KMS-11 (cell line): ENCODE data around the gene SDK1.

ENCODE experiments used
- H2AFZ ChIP-seq: fragments of 200-600 bp; sonication (generic); 2 replicates; pipeline ENCODE4 v1.6.1; 2016; ENCODE audit warnings: antibody characterized with exemption, mixed run types, low read depth
- H3K27ac ChIP-seq: fragments of 200-600 bp; sonication (generic); 2 replicates; pipeline ENCODE4 v1.6.1; 2016; ENCODE audit warnings: mild to moderate bottlenecking, mixed run types
- H3K27me3 ChIP-seq: fragments of 200-600 bp; sonication (generic); 2 replicates; pipeline ENCODE4 v1.6.1; 2017; ENCODE audit warnings: mild to moderate bottlenecking, low read depth, mixed run types, moderate library complexity; ENCODE audit not compliant: insufficient read depth
- H3K36me3 ChIP-seq: fragments of 200-600 bp; sonication (generic); 2 replicates; pipeline ENCODE4 v1.6.1; 2017; ENCODE audit warnings: mild to moderate bottlenecking, mixed run types; ENCODE audit not compliant: insufficient read depth
- H3K4me1 ChIP-seq: fragments of 200-600 bp; sonication (generic); 2 replicates; pipeline ENCODE4 v1.6.1; 2016; ENCODE audit warnings: mild to moderate bottlenecking, low read depth, mixed run types; ENCODE audit not compliant: poor library complexity, severe bottlenecking
- H3K4me2 ChIP-seq: fragments of 200-600 bp; sonication (generic); 2 replicates; pipeline ENCODE4 v1.7.0; 2016; ENCODE audit warnings: mild to moderate bottlenecking, mixed run types
- H3K4me3 ChIP-seq: fragments of 200-600 bp; sonication (generic); IDR thresholded peaks from 2 replicates; pipeline ENCODE4 v1.6.1; 2017; ENCODE audit warnings: low read depth, low read length, mixed read lengths; ENCODE audit not compliant: insufficient read depth
- H3K79me2 ChIP-seq: fragments of 200-600 bp; sonication (generic); 2 replicates; pipeline ENCODE4 v1.6.1; 2016; ENCODE audit warnings: low read depth, mixed run types; ENCODE audit not compliant: insufficient read depth
- H3K9ac ChIP-seq: fragments of 200-600 bp; sonication (generic); 2 replicates; pipeline ENCODE4 v1.6.1; 2016; ENCODE audit warnings: mild to moderate bottlenecking, mixed run types
- H4K20me1 ChIP-seq: fragments of 200-600 bp; sonication (generic); 2 replicates; pipeline ENCODE4 v1.6.1; 2016; ENCODE audit warnings: mild to moderate bottlenecking, mixed run types; ENCODE audit not compliant: insufficient read depth
- TF ChIP-seq, protein P1 (sequence below): fragments of 200-600 bp; sonication (generic); conservative IDR thresholded peaks from 2 replicates; pipeline ENCODE4 v1.6.1; 2017; ENCODE audit warnings: low read depth, mild to moderate bottlenecking, antibody characterized with exemption, low read length, moderate library complexity, mixed read lengths

Gene SDK1

DNA sequence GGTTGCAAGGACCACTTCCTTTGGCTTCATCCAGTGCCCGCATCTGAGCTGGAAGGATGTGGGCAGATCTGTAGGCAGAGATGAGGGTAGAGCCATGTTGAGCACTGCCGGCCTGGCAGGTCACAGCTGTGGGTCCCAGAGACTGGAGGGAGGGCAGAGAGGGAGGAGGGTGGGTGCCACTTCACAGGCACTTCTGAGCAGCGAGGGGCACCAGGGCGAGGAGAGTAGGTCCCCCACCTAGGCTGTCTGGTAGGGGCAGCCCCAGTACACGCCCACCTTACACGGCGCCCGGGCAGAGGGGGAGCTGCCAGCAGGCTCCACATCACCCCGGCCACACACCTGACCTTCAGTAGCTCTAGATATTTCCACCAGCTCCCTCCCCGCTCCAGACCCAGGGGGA is 908.1 kb downstream of the SDK1 start:
- Histone ChIP-seq H3K79me2 (no peaks in the 10 kb centered on the region), H3K4me1 (no peaks in the 10 kb centered on the region), H3K36me3 (no peaks in the 10 kb centered on the region), H4K20me1 (no peaks in the 10 kb centered on the region), H3K4me3 (no peak overlapping the region), H3K4me2 (no peak overlapping the region), H2AFZ (no peak overlapping the region), H3K27me3 (peaks cover 20% of the 10 kb centered on the region; the same call in 1 of the 2 replicates), H3K27ac (no peak overlapping the region), H3K9ac (no peak overlapping the region)
- TF ChIP-seq, protein P1, sequence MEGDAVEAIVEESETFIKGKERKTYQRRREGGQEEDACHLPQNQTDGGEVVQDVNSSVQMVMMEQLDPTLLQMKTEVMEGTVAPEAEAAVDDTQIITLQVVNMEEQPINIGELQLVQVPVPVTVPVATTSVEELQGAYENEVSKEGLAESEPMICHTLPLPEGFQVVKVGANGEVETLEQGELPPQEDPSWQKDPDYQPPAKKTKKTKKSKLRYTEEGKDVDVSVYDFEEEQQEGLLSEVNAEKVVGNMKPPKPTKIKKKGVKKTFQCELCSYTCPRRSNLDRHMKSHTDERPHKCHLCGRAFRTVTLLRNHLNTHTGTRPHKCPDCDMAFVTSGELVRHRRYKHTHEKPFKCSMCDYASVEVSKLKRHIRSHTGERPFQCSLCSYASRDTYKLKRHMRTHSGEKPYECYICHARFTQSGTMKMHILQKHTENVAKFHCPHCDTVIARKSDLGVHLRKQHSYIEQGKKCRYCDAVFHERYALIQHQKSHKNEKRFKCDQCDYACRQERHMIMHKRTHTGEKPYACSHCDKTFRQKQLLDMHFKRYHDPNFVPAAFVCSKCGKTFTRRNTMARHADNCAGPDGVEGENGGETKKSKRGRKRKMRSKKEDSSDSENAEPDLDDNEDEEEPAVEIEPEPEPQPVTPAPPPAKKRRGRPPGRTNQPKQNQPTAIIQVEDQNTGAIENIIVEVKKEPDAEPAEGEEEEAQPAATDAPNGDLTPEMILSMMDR, result no peak

DNA sequence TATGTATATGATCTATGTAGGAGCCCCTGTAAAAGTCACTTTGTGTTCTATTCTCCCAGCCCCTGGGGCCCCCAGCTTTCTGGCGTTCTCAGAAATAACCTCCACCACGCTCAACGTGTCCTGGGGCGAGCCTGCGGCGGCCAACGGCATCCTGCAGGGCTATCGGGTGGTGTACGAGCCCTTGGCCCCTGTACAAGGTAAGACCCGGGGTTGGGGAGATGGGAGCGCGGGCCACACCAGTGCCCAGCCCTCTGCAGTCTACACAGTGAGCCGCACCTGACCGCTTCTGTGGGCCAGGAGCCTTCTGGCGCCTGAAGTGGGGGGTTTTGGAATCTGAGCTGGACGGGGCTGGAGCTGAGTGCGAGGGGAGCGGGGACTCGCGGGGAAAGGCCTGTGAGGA is 908.9 kb downstream of the SDK1 start:
- H3K36me3 ChIP-seq, result no peaks in the 10 kb centered on the region
- peaks cover 22% of the 10 kb centered on the region; the same call in 1 of the 2 replicates for H3K27me3 ChIP-seq
- no peaks in the 10 kb centered on the region for H3K4me1 ChIP-seq
- no peak overlapping the region for H3K27ac ChIP-seq
- H3K4me2 ChIP-seq, result no peak overlapping the region
- H3K79me2 ChIP-seq, result no peaks in the 10 kb centered on the region
- H3K9ac ChIP-seq, result no peak overlapping the region
- H4K20me1 ChIP-seq, result no peaks in the 10 kb centered on the region
- no peak overlapping the region for H2AFZ ChIP-seq
- TF ChIP-seq, protein P1, result no peak
- no peak overlapping the region for H3K4me3 ChIP-seq

DNA sequence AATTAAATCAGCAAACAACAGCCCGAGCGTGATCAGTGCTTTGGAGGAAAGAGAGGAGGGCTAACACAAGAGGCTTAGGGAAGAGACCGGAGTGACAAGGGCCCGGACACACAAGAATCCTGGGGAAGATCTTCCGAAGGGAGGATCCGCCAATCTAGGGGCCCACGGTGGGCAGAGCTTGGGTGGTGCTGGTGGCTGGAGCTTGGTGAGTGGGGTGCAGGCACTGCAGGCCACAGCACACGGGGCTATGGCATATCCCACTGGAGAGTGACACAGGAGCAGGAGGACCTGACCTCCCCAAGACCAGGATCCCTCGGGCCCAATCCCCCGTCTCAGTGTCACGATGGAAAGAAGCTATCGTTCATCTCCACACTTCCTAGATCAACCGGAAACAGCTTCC is 909.8 kb downstream of the SDK1 start:
- no peak overlapping the region for H3K27ac ChIP-seq
- TF ChIP-seq, protein P1, result no peak

DNA sequence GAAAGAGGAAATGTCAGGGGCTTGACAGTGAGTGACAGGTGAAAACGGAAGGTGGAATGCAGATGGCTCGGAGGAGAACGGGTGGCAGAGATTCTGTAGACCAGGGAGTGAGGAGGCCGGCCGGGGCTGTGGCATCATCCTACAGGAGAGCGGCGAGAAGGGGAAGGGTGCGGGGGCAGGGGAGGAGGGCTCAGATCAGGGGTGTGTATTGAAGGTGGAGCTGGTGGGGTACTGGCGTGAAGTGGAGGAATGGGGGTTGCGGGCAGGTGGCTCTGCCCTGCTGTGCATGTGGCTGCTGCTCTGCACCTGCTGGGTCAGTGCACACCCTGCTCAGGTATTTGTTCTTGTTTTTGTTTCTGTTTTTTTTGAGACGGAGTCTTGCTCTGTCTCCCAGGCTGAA is 910.2 kb downstream of the SDK1 start:
- H3K27ac ChIP-seq, result no peak overlapping the region

More for the DNA sequence above, 909.8 kb downstream of the SDK1 start:
- Histone ChIP-seq H2AFZ (no peak overlapping the region), H3K4me3 (no peak overlapping the region), H3K4me2 (no peak overlapping the region), H3K36me3 (no peaks in the 10 kb centered on the region), H3K79me2 (no peaks in the 10 kb centered on the region), H3K9ac (no peak overlapping the region), H3K27me3 (peaks cover 22% of the 10 kb centered on the region; the same call in 1 of the 2 replicates), H3K4me1 (no peaks in the 10 kb centered on the region), H4K20me1 (no peaks in the 10 kb centered on the region)

More for the DNA sequence above, 910.2 kb downstream of the SDK1 start:
- Histone ChIP-seq H3K4me2 (no peak overlapping the region), H3K4me3 (no peak overlapping the region), H3K9ac (no peak overlapping the region), H3K27me3 (peaks cover 22% of the 10 kb centered on the region; the same call in 1 of the 2 replicates), H2AFZ (no peak overlapping the region), H3K36me3 (no peaks in the 10 kb centered on the region), H4K20me1 (no peaks in the 10 kb centered on the region), H3K4me1 (no peaks in the 10 kb centered on the region), H3K79me2 (no peaks in the 10 kb centered on the region)
- TF ChIP-seq, protein P1, result no peak
